ENCODE data around the gene CRY1. TPM values are rescaled to one million over a fixed set of nuclear protein-coding genes. Genes with fewer than 3 reads are reported as not detected.
A peak's percentile ranks its signal among the peaks of the same experiment; 100 is the strongest.
"Not testable (repeated sequence)": the region's sequence is repeated elsewhere in the genome, so short reads cannot be mapped to it uniquely, and the experiment has no call there.

Gene CRY1
- total RNA-seq, 1 experiment from 2014 or later, result 43.8 TPM

DNA sequence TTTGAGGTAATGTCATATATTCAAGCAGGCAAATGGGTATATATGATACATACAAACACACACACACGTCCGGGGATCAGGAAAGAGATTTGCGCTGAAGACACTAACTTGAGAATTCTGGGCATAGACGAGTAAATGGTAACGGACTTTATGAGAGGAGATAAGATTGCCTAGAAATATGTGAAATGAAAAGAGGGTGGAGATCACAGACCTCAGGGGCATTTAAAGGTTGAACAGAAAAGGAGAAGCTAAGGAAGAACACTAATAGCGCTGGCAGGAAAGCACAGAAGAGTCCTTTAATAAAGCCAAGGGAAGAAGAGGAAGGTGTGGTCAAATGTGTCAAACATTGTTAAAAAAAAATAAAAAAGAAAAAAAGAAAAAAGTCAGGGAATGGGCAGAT is 13.1 kb downstream of the CRY1 start:
- H3K9me3 ChIP-seq (ENCODE audit: control insufficient read depth, insufficient read depth, low read depth, low read length), result no peaks in the 10 kb centered on the region
- intact Hi-C loops (cut with micrococcal nuclease; ENCODE audit: unreplicated experiment), result no loop called here
- no peak overlapping the region for H3K27ac ChIP-seq (ENCODE audit: low read length)
- ATAC-seq (no peak), DNase-seq (ENCODE audit: low read depth, low spot score) (no peak)
- peaks cover 4% of the 10 kb centered on the region; the same call in 1 of the 2 replicates for H3K4me1 ChIP-seq (ENCODE audit: control insufficient read depth, insufficient read depth, low read length)
- no peaks in the 10 kb centered on the region for H3K27me3 ChIP-seq (ENCODE audit: control insufficient read depth, insufficient read depth, low read length)
- in situ Hi-C loops (cut with HindIII; ENCODE audit: low pct_unique_long_range_greater_than_20kb, low sequenced_read_pairs), result no loop called here
- BruUV-seq (replicated peaks), result no TSS peak
- no peak overlapping the region for H3K4me3 ChIP-seq (ENCODE audit: low read depth in 2 of 2, low read length in 2 of 2)
- CTCF ChIA-PET, result no interaction called here
- no peaks in the 10 kb centered on the region for H3K36me3 ChIP-seq (ENCODE audit: control insufficient read depth, insufficient read depth, low read length)
- no peak for TF ChIP-seq SIN3A (IDR thresholded peaks at IDR 0.05; ENCODE audit: borderline replicate concordance, insufficient read depth, low read depth, low read length)
- TF ChIP-seq, protein P1, sequence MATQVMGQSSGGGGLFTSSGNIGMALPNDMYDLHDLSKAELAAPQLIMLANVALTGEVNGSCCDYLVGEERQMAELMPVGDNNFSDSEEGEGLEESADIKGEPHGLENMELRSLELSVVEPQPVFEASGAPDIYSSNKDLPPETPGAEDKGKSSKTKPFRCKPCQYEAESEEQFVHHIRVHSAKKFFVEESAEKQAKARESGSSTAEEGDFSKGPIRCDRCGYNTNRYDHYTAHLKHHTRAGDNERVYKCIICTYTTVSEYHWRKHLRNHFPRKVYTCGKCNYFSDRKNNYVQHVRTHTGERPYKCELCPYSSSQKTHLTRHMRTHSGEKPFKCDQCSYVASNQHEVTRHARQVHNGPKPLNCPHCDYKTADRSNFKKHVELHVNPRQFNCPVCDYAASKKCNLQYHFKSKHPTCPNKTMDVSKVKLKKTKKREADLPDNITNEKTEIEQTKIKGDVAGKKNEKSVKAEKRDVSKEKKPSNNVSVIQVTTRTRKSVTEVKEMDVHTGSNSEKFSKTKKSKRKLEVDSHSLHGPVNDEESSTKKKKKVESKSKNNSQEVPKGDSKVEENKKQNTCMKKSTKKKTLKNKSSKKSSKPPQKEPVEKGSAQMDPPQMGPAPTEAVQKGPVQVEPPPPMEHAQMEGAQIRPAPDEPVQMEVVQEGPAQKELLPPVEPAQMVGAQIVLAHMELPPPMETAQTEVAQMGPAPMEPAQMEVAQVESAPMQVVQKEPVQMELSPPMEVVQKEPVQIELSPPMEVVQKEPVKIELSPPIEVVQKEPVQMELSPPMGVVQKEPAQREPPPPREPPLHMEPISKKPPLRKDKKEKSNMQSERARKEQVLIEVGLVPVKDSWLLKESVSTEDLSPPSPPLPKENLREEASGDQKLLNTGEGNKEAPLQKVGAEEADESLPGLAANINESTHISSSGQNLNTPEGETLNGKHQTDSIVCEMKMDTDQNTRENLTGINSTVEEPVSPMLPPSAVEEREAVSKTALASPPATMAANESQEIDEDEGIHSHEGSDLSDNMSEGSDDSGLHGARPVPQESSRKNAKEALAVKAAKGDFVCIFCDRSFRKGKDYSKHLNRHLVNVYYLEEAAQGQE (IDR thresholded peaks at IDR 0.05; ENCODE audit: insufficient read depth in 1 of 2, low read depth in 2 of 2, low read length in 1 of 2), result no peak
- no peak for TF ChIP-seq POLR2AphosphoS5 (IDR thresholded peaks at IDR 0.05; ENCODE audit: low read depth, low read length)
- TF ChIP-seq, protein P2, sequence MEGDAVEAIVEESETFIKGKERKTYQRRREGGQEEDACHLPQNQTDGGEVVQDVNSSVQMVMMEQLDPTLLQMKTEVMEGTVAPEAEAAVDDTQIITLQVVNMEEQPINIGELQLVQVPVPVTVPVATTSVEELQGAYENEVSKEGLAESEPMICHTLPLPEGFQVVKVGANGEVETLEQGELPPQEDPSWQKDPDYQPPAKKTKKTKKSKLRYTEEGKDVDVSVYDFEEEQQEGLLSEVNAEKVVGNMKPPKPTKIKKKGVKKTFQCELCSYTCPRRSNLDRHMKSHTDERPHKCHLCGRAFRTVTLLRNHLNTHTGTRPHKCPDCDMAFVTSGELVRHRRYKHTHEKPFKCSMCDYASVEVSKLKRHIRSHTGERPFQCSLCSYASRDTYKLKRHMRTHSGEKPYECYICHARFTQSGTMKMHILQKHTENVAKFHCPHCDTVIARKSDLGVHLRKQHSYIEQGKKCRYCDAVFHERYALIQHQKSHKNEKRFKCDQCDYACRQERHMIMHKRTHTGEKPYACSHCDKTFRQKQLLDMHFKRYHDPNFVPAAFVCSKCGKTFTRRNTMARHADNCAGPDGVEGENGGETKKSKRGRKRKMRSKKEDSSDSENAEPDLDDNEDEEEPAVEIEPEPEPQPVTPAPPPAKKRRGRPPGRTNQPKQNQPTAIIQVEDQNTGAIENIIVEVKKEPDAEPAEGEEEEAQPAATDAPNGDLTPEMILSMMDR (IDR thresholded peaks at IDR 0.05), result no peak
- TF ChIP-seq TCF7L2 (IDR thresholded peaks at IDR 0.05; ENCODE audit: low read depth, low read length), result no peak
- POLR2A ChIA-PET, result no interaction called here

DNA sequence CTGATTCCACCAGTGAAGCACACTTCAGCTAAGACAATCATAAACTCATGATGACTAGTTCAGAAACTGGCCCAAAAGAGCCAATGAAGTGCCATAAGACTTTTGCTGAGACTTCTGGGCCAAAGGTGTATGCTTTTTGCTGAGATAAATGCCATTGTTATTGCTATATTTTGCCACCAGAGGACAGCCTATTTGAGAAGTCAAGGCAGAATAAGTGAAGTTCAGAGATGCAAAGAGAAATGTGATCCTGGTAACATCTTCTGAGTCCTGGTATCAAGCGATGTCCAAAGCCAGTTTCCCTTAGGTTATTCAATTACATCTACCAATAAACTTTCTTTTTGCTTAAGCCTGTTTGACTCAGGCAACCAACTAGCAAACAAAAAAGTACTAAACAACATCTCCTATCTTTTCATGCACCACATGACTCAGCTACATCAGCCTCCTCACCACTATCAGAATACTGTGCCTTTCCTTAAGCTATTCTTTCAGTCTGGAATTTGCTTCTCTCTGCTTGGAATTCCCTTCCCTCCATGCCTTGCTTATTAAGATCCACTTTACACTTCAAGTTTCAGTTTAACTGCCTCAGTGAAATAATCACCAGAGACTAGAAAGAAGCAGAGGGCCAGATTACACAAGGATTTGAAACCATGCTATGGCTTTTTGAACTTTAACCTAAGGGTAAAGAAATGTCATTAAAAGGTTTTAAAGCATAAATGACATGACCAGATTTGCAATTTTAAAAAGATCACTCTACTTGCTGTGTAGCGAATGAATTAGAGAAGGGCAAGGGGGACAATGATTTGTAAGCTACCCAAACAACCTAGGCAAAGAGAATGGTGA is 14.0 kb downstream of the CRY1 start:
- DNase-seq (ENCODE audit: low read depth, low spot score) (no peak), ATAC-seq (no peak)
- Histone ChIP-seq H3K4me3 (ENCODE audit: low read depth in 2 of 2, low read length in 2 of 2) (no peak overlapping the region), H3K36me3 (ENCODE audit: control insufficient read depth, insufficient read depth, low read length) (no peaks in the 10 kb centered on the region), H3K9me3 (ENCODE audit: control insufficient read depth, insufficient read depth, low read depth, low read length) (no peaks in the 10 kb centered on the region), H3K4me1 (ENCODE audit: control insufficient read depth, insufficient read depth, low read length) (peaks cover 4% of the 10 kb centered on the region; the same call in 1 of the 2 replicates), H3K27me3 (ENCODE audit: control insufficient read depth, insufficient read depth, low read length) (no peaks in the 10 kb centered on the region), H3K27ac (ENCODE audit: low read length) (no peak overlapping the region)
- TF ChIP-seq, protein P2 (IDR thresholded peaks at IDR 0.05), result peak; percentile 71
- TF ChIP-seq SIN3A (IDR thresholded peaks at IDR 0.05; ENCODE audit: borderline replicate concordance, insufficient read depth, low read depth, low read length), result no peak
- intact Hi-C loops (cut with micrococcal nuclease; ENCODE audit: unreplicated experiment) (no loop called here), in situ Hi-C loops (cut with HindIII; ENCODE audit: low pct_unique_long_range_greater_than_20kb, low sequenced_read_pairs) (no loop called here)
- BruUV-seq (replicated peaks), result no TSS peak
- POLR2A ChIA-PET, result no interaction called here
- CTCF ChIA-PET, result interaction anchor here (0.6 kb wide), 1 partner anchor 551 kb away, joined by 3 read pairs; no protein-coding TSS in a partner anchor

DNA sequence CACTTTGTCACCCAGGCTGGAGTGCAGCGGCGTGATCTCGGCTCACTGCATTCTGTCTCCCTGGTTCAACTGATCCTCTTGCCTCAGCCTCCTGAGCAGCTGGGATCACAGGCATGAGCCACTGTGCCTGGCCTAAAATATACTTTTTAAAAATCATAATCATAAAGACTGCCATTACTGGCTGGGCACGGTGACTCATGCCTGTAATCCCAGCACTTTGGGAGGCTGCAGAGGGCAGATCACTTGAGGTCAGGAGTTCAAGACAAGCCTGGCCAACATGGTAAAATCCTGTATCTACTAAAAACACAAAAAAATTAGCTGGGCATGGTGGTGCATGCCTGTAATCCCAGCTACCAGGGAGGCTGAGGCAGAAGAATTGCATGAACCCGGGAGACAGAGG is 20.1 kb downstream of the CRY1 start:
- DNase-seq (ENCODE audit: low read depth, low spot score); H3K27ac ChIP-seq (ENCODE audit: low read length); CTCF ChIA-PET; ATAC-seq; H3K36me3 ChIP-seq (ENCODE audit: control insufficient read depth, insufficient read depth, low read length); H3K27me3 ChIP-seq (ENCODE audit: control insufficient read depth, insufficient read depth, low read length); POLR2A ChIA-PET; H3K4me1 ChIP-seq (ENCODE audit: control insufficient read depth, insufficient read depth, low read length); BruUV-seq (replicated peaks); H3K9me3 ChIP-seq (ENCODE audit: control insufficient read depth, insufficient read depth, low read depth, low read length); in situ Hi-C loops (cut with HindIII; ENCODE audit: low pct_unique_long_range_greater_than_20kb, low sequenced_read_pairs); H3K4me3 ChIP-seq (ENCODE audit: low read depth in 2 of 2, low read length in 2 of 2); intact Hi-C loops (cut with micrococcal nuclease; ENCODE audit: unreplicated experiment): not testable (repeated sequence)
